ENCODE measurements around the gene ASTN2.

DNA sequence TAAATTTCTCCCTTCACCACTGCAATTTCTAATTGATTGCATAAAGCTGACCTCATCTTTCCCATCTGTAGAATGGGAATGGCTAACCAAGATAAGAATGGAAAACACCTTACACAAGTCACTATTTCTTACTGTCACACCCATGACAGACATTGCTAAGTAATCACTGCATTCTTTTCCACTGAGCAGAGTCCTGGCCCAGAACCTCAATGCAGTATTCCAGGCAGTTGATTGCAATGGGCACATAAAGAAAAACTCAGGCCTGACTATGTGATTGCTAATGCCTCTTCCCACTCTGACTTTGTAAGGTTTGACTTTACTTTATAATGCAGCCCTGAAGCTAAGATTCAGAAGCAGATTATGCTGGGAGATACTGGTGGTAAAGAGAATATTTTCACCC lies 698.4 kb downstream of the ASTN2 start:
- TF ChIP-seq, protein P1, sequence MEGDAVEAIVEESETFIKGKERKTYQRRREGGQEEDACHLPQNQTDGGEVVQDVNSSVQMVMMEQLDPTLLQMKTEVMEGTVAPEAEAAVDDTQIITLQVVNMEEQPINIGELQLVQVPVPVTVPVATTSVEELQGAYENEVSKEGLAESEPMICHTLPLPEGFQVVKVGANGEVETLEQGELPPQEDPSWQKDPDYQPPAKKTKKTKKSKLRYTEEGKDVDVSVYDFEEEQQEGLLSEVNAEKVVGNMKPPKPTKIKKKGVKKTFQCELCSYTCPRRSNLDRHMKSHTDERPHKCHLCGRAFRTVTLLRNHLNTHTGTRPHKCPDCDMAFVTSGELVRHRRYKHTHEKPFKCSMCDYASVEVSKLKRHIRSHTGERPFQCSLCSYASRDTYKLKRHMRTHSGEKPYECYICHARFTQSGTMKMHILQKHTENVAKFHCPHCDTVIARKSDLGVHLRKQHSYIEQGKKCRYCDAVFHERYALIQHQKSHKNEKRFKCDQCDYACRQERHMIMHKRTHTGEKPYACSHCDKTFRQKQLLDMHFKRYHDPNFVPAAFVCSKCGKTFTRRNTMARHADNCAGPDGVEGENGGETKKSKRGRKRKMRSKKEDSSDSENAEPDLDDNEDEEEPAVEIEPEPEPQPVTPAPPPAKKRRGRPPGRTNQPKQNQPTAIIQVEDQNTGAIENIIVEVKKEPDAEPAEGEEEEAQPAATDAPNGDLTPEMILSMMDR (IDR thresholded peaks at IDR 0.05; ENCODE audit: low read length): no peak
- TF ChIP-seq EZH2 (IDR thresholded peaks at IDR 0.05; ENCODE audit: borderline replicate concordance, low read length): no peak

Data from OCI-LY1 (cell line).